GM20000 (cell line): Measurements from ENCODE around the gene LHFPL2.
"Not testable (repeated sequence)": the region's sequence is repeated elsewhere in the genome, so short reads cannot be mapped to it uniquely, and the experiment has no call there.

Experiments
- DNase-seq: peaks from one replicate; pipeline ENCODE4 v3.0.0; 2012; ENCODE audit warnings: low spot score
- CTCF ChIP-seq: IDR thresholded peaks from 2 replicates; pipeline ENCODE4 v1.5.1; 2012; ENCODE audit warnings: mild to moderate bottlenecking, control low read depth; ENCODE audit errors: extremely low read depth, missing control alignments

Gene LHFPL2

GRCh38 chr5:78648359-78649210 lies at the start of gene LHFPL2:
Gene LHFPL2, minus strand, starts transcription at chr5:78648772. Its CDS starts 138,559 bp downstream, at chr5:78510213.
- peak; percentile 94 for DNase-seq
- TF ChIP-seq CTCF: no peak

- TF ChIP-seq CTCF: no peak
- DNase-seq: no peak
Observed at GRCh38 chr5:78696637-78697036, 48.1 kb upstream of the LHFPL2 start.

- DNase-seq: not testable (repeated sequence)
Observed at GRCh38 chr5:78696052-78696451, 47.5 kb upstream of the LHFPL2 start.

GRCh38 chr5:78693339-78693738 lies 44.8 kb upstream of the LHFPL2 start:
- no peak for TF ChIP-seq CTCF
- DNase-seq: no peak

- no peak for TF ChIP-seq CTCF
- DNase-seq: no peak
Observed at GRCh38 chr5:78691084-78691960, 42.8 kb upstream of the LHFPL2 start.

GRCh38 chr5:78690253-78690972 lies 41.8 kb upstream of the LHFPL2 start:
- no peak for DNase-seq
- TF ChIP-seq CTCF: no peak

- TF ChIP-seq CTCF: no peak
- no peak for DNase-seq
Observed at GRCh38 chr5:78689540-78690252, 41.1 kb upstream of the LHFPL2 start.

GRCh38 chr5:78687514-78687913 lies 38.9 kb upstream of the LHFPL2 start:
- not testable (repeated sequence) for DNase-seq

- not testable (repeated sequence) for DNase-seq
Observed at GRCh38 chr5:78683905-78684304, 35.3 kb upstream of the LHFPL2 start.
